ENCODE results near the gene PCNX2. TPM values are rescaled to one million over a fixed set of nuclear protein-coding genes. Genes with fewer than 3 reads are reported as not detected.

Gene PCNX2
- total and polyA plus RNA-seq, 2 of the 13 experiments (the other 11 are each of a cell fraction or from before 2014, with no cell fraction given) = 0.11 to 0.42 TPM

GRCh38 chr1:233209481-233209880 lies 86.0 kb downstream of the PCNX2 start:
- Histone ChIP-seq H2AFZ (ENCODE audit: low read length) (no peak overlapping the region), H3K27ac (ENCODE audit: extremely low read length, insufficient read depth, low read length) (no peak overlapping the region), H3K27me3 (ENCODE audit: control insufficient read depth in 1 of 2, insufficient read depth in 2 of 2, low read length in 2 of 2) (no peaks in the 10 kb centered on the region; a peak in 1 of 5 replicates), H3K79me2 (ENCODE audit: insufficient read depth, low read length) (no peaks in the 10 kb centered on the region), H3K9me3 (ENCODE audit: low read length) (no peaks in the 10 kb centered on the region), H3K4me3 (replicated peaks in 1 of 3; ENCODE audit: insufficient read depth in 1 of 3, low read depth in 2 of 3, low read length in 3 of 3) (no peak overlapping the region), H3K36me3 (replicated peaks in 1 of 2; ENCODE audit: control insufficient read depth in 1 of 2, insufficient read depth in 2 of 2, low read length in 2 of 2) (no peaks in the 10 kb centered on the region), H3K4me1 (ENCODE audit: insufficient read depth, low read length) (no peaks in the 10 kb centered on the region), H4K20me1 (ENCODE audit: insufficient read depth, low read length) (no peaks in the 10 kb centered on the region), H3K4me2 (ENCODE audit: low read depth, low read length) (no peak overlapping the region), H3K9ac (ENCODE audit: insufficient read depth, low read depth, low read length) (no peak overlapping the region)
- in situ Hi-C loops (cut with HindIII; ENCODE audit: extremely low pct_ligation_motif_present, low pct_unique_long_range_greater_than_20kb) (no loop called here), intact Hi-C loops (cut with micrococcal nuclease; ENCODE audit: unreplicated experiment) (no loop called here)
- ChIA-PET POLR2A (no interaction called here), CTCF (ENCODE audit: low intra/inter-chr PET ratio, low total read pairs) (no interaction called here)
- DNase-seq (ENCODE audit: low spot score) (no peak), FAIRE-seq (no peak), ATAC-seq (no peak)
- WGBS (ENCODE audit: low lambda C conversion rate) = 2% methylated on average over 2 of the region's 2 CpGs
- no TSS peak for BruUV-seq (replicated peaks)
- TF ChIP-seq ZNF605 (CRISPR knock-in tag; IDR thresholded peaks at IDR 0.05) (no peak), ZBTB21 (CRISPR knock-in tag; IDR thresholded peaks at IDR 0.05) (no peak), ZBTB37 (CRISPR knock-in tag; IDR thresholded peaks at IDR 0.05) (no peak), TCF7 (IDR thresholded peaks at IDR 0.05; ENCODE audit: low read depth) (no peak)
- TF ChIP-seq, protein P1, sequence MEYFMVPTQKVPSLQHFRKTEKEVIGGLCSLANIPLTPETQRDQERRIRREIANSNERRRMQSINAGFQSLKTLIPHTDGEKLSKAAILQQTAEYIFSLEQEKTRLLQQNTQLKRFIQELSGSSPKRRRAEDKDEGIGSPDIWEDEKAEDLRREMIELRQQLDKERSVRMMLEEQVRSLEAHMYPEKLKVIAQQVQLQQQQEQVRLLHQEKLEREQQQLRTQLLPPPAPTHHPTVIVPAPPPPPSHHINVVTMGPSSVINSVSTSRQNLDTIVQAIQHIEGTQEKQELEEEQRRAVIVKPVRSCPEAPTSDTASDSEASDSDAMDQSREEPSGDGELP (IDR thresholded peaks at IDR 0.05; ENCODE audit: borderline replicate concordance, low read depth) = no peak

DNA sequence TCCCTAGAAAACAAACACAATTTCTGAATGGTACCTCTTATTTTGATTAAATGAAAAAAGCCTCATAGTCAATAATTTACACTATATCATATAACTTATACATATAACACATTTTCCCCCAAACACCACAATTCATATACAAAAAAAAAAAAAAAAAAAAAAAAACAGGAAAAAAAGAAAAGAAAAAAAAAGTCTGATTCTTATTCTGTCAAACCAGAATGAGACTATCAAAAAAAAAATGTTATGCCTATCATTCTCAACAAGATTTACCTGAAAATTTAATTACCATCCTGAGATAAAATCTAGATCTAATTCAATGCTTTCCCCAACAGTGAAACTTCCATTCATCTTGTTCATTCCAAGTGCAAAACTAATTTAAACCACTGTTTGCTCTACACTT lies 86.8 kb downstream of the PCNX2 start:
- Histone ChIP-seq H3K27me3 (ENCODE audit: control insufficient read depth in 1 of 2, insufficient read depth in 2 of 2, low read length in 2 of 2) (no peaks in the 10 kb centered on the region; a peak in 1 of 5 replicates), H4K20me1 (ENCODE audit: insufficient read depth, low read length) (no peaks in the 10 kb centered on the region), H3K9me3 (ENCODE audit: low read length) (no peaks in the 10 kb centered on the region), H3K4me3 (replicated peaks in 1 of 3; ENCODE audit: insufficient read depth in 1 of 3, low read depth in 2 of 3, low read length in 3 of 3) (no peak overlapping the region), H2AFZ (ENCODE audit: low read length) (no peak overlapping the region), H3K79me2 (ENCODE audit: insufficient read depth, low read length) (no peaks in the 10 kb centered on the region), H3K4me1 (ENCODE audit: insufficient read depth, low read length) (no peaks in the 10 kb centered on the region), H3K27ac (ENCODE audit: extremely low read length, insufficient read depth, low read length) (no peak overlapping the region), H3K9ac (ENCODE audit: insufficient read depth, low read depth, low read length) (no peak overlapping the region), H3K36me3 (replicated peaks in 1 of 2; ENCODE audit: control insufficient read depth in 1 of 2, insufficient read depth in 2 of 2, low read length in 2 of 2) (no peaks in the 10 kb centered on the region), H3K4me2 (ENCODE audit: low read depth, low read length) (no peak overlapping the region)
- CTCF ChIA-PET (ENCODE audit: low intra/inter-chr PET ratio, low total read pairs) = no interaction called here
- POLR2A ChIA-PET = no interaction called here
- intact Hi-C loops (cut with micrococcal nuclease; ENCODE audit: unreplicated experiment) (no loop called here), in situ Hi-C loops (cut with HindIII; ENCODE audit: extremely low pct_ligation_motif_present, low pct_unique_long_range_greater_than_20kb) (no loop called here)
- ATAC-seq (no peak), DNase-seq (ENCODE audit: low spot score) (no peak), FAIRE-seq (no peak)
- no TSS peak for BruUV-seq (replicated peaks)
- TF ChIP-seq POLR2A (IDR thresholded peaks at IDR 0.05; ENCODE audit: insufficient read depth in 1 of 2, low read depth in 2 of 2, low read length in 2 of 2) (no peak), ZNF337 (CRISPR knock-in tag; IDR thresholded peaks at IDR 0.05; ENCODE audit: borderline replicate concordance, low read depth) (no peak), FOXM1 (CRISPR knock-in tag; IDR thresholded peaks at IDR 0.05) (no peak), ZNF12 (CRISPR knock-in tag; IDR thresholded peaks at IDR 0.05) (no peak), ZNF30 (CRISPR knock-in tag; IDR thresholded peaks at IDR 0.05) (no peak), ZNF430 (CRISPR knock-in tag; IDR thresholded peaks at IDR 0.05) (no peak), MTF1 (CRISPR knock-in tag; IDR thresholded peaks at IDR 0.05) (no peak), PRMT3 (CRISPR knock-in tag; IDR thresholded peaks at IDR 0.05; ENCODE audit: borderline replicate concordance, low read depth) (no peak), DRAP1 (CRISPR knock-in tag; IDR thresholded peaks at IDR 0.05) (no peak)
- TF ChIP-seq, protein P2, sequence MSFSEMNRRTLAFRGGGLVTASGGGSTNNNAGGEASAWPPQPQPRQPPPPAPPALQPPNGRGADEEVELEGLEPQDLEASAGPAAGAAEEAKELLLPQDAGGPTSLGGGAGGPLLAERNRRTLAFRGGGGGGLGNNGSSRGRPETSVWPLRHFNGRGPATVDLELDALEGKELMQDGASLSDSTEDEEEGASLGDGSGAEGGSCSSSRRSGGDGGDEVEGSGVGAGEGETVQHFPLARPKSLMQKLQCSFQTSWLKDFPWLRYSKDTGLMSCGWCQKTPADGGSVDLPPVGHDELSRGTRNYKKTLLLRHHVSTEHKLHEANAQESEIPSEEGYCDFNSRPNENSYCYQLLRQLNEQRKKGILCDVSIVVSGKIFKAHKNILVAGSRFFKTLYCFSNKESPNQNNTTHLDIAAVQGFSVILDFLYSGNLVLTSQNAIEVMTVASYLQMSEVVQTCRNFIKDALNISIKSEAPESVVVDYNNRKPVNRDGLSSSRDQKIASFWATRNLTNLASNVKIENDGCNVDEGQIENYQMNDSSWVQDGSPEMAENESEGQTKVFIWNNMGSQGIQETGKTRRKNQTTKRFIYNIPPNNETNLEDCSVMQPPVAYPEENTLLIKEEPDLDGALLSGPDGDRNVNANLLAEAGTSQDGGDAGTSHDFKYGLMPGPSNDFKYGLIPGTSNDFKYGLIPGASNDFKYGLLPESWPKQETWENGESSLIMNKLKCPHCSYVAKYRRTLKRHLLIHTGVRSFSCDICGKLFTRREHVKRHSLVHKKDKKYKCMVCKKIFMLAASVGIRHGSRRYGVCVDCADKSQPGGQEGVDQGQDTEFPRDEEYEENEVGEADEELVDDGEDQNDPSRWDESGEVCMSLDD (CRISPR knock-in tag; IDR thresholded peaks at IDR 0.05; ENCODE audit: borderline replicate concordance) = no peak
- TF ChIP-seq, protein P3, sequence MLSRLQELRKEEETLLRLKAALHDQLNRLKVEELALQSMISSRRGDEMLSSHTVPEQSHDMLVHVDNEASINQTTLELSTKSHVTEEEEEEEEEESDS (CRISPR knock-in tag; IDR thresholded peaks at IDR 0.05; ENCODE audit: borderline replicate concordance) = no peak
